ENCODE measurements around the gene FILIP1L. TPM values are rescaled to one million over a fixed set of nuclear protein-coding genes. Genes with fewer than 3 reads are reported as not detected.
A peak's percentile ranks its signal among the peaks of the same experiment; 100 is the strongest.

FILIP1L gene
- total RNA-seq, 1 donor from 2014 or later = 47.0 TPM

- Mint-ChIP-seq H3K9me3 (ENCODE audit: unreplicated experiment) (no peaks in the 10 kb centered on the region), H3K27ac (ENCODE audit: unreplicated experiment) (peak overlapping the region; percentile 96), H3K27me3 (ENCODE audit: unreplicated experiment) (no peaks in the 10 kb centered on the region), H3K4me1 (ENCODE audit: unreplicated experiment) (peaks cover 73% of the 10 kb centered on the region), H3K4me3 (ENCODE audit: unreplicated experiment) (peak overlapping the region; percentile 0), H3K36me3 (ENCODE audit: unreplicated experiment) (peaks cover 1% of the 10 kb centered on the region)
- no peak for DNase-seq (ENCODE audit: extremely low spot score, unreplicated experiment)
- no peak for TF ChIP-seq CTCF (IDR thresholded peaks at IDR 0.05)
Observed at GRCh38 chr3:100042166-100042981, 71.9 kb downstream of the FILIP1L start.

- H3K27ac Mint-ChIP-seq (ENCODE audit: unreplicated experiment) = peak overlapping the region; percentile 96
- no peak for TF ChIP-seq CTCF (IDR thresholded peaks at IDR 0.05)
Observed at GRCh38 chr3:100041328-100041749, 73.0 kb downstream of the FILIP1L start.

GRCh38 chr3:100040451-100041225 lies 73.7 kb downstream of the FILIP1L start:
- no peak for DNase-seq (ENCODE audit: extremely low spot score, unreplicated experiment)
- peaks cover 56% of the 10 kb centered on the region for H3K4me1 Mint-ChIP-seq (ENCODE audit: unreplicated experiment)
- H3K4me3 Mint-ChIP-seq (ENCODE audit: unreplicated experiment) = peak overlapping the region; percentile 17
- H3K36me3 Mint-ChIP-seq (ENCODE audit: unreplicated experiment) = peaks cover 1% of the 10 kb centered on the region
- no peak for TF ChIP-seq CTCF (IDR thresholded peaks at IDR 0.05)
- H3K9me3 Mint-ChIP-seq (ENCODE audit: unreplicated experiment) = no peaks in the 10 kb centered on the region
- peak overlapping the region; percentile 96 for H3K27ac Mint-ChIP-seq (ENCODE audit: unreplicated experiment)
- H3K27me3 Mint-ChIP-seq (ENCODE audit: unreplicated experiment) = no peaks in the 10 kb centered on the region

More at GRCh38 chr3:100041328-100041749, 73.0 kb downstream of the FILIP1L start:
- DNase-seq (ENCODE audit: extremely low spot score, unreplicated experiment) = no peak
- no peaks in the 10 kb centered on the region for H3K27me3 Mint-ChIP-seq (ENCODE audit: unreplicated experiment)
- peak overlapping the region; percentile 17 for H3K4me3 Mint-ChIP-seq (ENCODE audit: unreplicated experiment)
- peaks cover 63% of the 10 kb centered on the region for H3K4me1 Mint-ChIP-seq (ENCODE audit: unreplicated experiment)
- peaks cover 1% of the 10 kb centered on the region for H3K36me3 Mint-ChIP-seq (ENCODE audit: unreplicated experiment)
- no peaks in the 10 kb centered on the region for H3K9me3 Mint-ChIP-seq (ENCODE audit: unreplicated experiment)

GRCh38 chr3:100039075-100039474 lies 75.2 kb downstream of the FILIP1L start:
- DNase-seq (ENCODE audit: extremely low spot score, unreplicated experiment) = no peak
- Mint-ChIP-seq H3K27me3 (ENCODE audit: unreplicated experiment) (no peaks in the 10 kb centered on the region), H3K4me3 (ENCODE audit: unreplicated experiment) (no peak overlapping the region), H3K36me3 (ENCODE audit: unreplicated experiment) (peaks cover 1% of the 10 kb centered on the region), H3K9me3 (ENCODE audit: unreplicated experiment) (no peaks in the 10 kb centered on the region), H3K27ac (ENCODE audit: unreplicated experiment) (peak overlapping the region; percentile 96), H3K4me1 (ENCODE audit: unreplicated experiment) (peaks cover 53% of the 10 kb centered on the region)
- TF ChIP-seq CTCF (IDR thresholded peaks at IDR 0.05) = no peak
